HG02759 (cell line): Measurements from ENCODE around the gene MIB1.

Source experiments
- ATAC-seq: cut with Tn5 transposase; IDR thresholded peaks from one replicate; pipeline ENCODE4 v1.9.1; 2021; ENCODE audit warnings: mild to moderate bottlenecking, moderate library complexity; ENCODE audit not compliant: unreplicated experiment

MIB1 gene

DNA sequence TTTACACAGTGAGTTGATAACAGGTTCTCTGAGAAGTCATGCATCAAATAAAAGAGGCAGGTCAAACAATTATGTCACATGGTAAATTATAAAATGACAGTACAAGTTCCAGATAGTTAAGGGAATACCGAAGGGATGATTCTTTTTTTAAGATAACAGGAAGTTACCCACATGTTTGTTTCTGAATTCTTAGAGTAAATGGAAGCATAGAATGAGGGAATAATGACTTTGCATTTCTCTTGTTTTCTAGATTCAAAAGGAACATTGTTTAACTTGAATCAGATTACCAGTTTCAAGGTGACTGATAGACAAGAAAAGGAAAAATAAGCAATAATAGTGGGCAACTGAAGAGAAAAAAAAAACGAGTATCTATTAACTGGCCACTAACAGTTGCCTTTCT, 124.5 kb downstream of the MIB1 start:
- no peak for ATAC-seq

DNA sequence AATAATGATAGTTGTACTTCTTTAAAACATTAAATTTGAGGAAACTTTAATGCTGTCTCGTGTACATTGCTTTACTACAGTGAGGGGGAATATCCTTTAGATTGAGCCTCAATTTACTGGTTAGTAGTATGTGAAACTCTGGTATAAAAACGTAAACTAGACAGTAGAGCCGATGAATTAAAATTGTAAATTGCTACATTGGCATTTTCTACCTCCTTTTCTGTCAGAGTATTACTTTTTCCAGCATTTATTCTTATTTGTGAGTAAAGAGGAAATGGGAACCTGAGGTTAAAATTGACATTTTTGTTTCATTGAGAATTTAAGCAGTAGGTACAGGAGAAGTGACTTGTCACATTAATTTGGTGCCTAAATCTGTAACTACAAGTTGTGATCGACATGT, 128.2 kb downstream of the MIB1 start:
- no peak for ATAC-seq

DNA sequence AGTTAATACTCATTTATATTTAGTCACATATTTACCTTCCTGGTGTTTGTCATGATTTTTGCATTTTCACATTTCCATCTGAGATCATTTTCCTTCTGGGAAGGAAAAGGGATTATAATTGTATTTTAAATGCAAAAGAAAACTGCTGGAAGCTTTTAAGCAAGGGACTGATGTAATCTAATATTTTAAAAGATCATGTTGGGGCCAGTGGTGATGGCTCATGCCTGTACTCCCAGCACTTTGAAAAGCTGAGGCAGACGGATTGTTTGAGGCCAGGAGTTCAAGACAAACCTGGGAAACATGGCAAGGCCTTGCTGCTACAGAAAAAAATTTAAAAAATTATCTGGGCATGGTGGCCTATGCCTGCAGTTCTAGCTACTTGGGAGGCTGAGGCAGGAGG, 149.0 kb downstream of the MIB1 start:
- no peak for ATAC-seq

DNA sequence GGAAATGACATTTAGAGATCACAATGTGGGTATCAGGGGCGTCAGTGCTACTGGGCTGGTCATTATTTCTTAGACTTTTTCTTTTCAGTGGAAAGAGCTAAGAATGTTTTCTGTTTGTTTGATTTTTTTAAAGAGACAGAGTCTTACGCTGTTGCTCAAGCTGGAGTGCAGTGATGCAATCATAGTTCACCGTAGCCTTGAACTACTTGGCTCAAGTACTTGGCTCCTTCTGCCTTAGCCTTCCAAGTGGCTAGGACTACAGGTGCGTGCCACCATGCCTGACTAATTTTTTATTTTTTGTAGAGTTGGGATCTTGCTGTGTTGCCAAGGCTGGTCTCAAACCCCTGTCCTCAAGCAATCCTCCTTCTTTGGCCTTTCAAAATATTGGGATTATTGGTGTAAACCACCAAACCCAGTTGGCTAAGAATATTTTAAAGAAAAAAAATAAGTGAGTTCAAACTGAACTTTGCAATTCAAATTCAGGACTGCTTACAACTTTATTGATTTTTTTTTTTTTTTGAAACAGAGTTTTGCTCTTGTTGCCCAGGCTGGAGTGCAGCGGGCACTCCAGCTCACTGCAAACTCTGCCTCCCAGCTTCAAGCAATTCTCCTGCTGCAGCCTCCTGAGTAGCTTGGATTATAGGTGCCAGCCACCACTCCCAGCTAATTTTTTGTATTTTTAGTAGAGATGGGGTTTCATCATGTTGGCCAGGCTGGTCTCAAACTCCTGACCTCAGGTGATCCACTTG, 154.2 kb downstream of the MIB1 start:
- no peak for ATAC-seq

DNA sequence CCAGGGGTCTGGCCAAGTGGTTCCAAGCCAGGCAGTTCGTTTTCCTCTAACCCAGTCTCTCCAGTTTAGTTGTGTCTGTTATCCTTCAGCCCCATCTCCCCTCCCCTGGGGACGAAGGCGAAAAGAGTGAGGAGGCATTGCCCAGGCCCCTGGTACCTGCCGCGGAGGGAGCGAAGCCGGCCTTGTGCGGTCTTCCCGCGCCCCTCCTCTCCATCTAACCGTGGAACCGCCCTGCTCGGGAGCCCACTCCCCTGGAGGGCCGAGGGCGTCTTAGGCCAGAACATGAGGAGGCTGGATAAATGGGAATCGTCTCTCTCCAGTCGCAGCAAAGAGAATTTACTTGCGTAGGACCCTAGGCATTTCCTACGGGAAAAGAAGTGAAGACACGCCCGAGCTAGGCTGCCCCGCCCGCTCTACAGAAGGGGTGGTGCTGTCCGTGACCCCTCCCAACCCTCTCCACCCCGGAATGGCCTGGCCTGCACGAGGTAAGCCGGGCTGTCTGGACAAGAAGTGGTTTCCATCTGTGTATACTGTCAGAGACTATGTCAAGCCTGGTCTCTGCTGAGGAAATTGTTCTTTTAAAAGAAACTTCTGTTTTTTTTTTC, 156.2 kb downstream of the MIB1 start:
- ATAC-seq: no peak

DNA sequence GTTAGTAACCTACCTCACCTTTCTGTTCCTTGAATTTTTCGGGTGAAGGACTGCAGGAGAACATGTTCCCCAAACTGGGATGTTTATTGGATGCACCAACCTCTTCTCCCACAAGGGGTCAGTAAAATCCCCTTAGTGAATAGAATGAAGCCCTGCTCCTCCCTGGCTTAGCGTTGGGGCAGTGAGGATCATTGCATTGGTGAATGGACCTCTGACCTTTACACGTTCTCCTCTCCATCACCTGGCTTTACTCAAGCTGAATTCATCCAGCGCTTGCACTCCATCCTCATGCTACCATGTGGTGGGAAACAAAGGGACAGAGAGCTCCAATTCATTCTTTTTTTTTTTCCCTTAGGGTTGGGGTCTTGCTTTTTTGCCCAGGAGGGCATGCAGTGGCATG, 157.2 kb downstream of the MIB1 start:
- ATAC-seq: peak; percentile 84

DNA sequence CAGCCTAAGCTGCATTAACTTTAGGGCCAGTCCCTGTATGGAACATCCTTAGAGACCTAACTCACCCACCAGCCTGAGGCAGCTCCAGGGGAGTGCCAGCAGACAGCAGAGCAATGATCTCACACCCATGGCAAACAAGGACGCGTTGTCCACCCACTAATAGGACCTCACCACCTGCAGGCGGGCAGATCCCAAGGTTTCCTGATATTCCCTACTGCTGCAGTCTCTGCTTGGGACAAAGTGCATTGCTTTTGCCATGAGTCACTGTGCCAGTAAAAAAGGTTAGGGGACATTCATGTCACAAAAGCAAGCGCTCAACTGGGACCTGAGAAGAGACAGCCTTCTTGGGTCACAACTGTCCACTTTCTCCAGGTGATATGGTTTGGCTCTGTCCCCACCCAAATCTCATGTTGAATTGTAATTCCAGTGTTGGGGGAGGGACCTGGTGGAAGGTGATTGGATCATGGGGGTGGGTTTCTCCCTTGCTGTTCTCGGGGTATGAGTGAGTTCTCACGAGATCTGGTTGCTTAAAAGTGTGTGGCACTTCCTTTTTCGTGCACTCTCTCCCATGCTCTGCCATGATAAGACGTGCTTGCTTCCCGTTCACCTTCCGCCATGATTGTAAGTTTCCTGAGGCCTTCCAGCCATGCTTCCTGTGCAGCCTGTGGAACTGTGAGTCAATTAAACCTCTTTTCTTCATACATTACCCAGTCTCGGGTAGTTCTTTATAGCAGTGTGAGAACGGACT, 160.2 kb downstream of the MIB1 start:
- ATAC-seq: no peak

DNA sequence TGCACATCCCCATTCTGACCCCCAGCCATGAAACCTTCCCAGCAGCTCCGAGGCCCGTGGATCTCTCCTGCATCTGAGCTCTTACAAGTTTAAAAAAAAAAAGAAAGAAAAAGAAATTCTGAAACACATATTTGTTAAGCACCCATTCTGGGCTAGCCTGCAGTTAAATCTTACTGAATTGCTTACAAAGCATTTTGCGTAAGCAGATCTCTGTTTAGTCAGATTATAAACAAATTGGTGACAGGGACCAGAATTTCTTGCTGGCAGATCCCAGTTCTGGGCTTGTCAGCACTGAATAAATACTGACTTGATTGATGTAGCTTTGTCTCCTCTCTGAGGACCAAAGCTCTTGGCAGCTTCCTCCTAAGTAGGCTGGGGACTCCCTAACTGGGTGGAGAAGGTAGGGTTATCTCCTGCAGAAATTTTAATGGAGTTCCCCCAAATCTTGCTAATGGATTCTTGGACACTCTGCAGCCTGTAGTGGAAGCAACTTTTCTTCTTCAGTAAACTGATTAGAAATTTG, 160.9 kb downstream of the MIB1 start:
- no peak for ATAC-seq

DNA sequence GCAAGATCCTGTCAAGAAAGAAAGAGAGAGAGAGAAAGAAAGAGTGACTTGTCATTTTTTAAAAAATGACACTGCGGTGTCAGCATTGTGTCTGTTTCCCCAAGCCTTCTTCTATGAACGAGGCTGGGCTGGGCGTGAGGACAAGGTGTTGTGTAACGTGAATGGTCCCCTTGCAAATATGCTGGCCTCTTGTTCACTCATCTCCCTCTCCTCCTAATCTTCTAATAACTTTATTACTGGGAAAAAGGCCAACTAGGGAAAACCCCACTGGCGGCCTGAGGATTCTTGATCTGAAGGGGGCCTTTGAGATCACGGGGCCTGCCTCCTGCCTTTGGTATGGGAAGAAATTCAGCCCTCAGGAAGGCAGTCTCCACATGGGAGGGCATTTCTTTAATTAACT, 163.1 kb downstream of the MIB1 start:
- no peak for ATAC-seq

DNA sequence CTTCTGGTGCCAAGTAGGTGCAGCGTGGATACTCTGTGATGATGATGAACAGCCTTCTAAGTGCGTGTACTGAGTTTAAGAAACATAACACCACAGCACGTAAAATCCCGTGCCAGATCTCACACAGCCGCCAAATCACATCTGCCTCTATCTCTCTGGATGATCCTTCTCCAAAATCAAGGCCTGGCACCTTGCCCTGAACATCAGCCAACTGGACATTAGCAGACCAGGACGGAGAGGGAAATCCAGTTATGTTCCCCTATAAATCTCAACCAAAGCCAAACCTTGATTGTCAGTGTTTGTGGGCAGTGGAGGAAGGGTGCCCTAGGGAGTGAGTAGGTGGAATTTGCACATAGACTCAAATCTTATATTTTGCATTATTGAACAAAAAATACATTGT, 164.3 kb downstream of the MIB1 start:
- ATAC-seq: no peak

DNA sequence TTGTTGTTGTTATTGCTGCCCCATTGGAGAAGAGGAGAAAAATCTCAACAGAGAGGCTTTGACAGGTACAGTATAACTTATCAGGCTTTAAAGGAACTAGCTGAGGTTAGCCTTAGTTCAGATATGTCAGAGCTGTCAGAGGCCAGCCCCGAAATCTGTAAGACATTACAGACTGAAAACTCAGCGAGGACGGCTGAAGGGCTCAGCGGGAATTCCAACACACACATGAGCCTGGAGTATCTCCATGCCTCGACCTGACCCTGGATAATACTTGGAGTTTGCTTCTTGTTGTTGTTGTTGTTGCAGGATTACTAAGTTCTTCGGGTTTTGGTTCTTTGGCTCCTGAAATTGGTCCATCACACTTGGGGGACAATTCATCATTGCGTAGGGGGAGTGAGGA, 166.9 kb downstream of the MIB1 start:
- ATAC-seq: no peak

DNA sequence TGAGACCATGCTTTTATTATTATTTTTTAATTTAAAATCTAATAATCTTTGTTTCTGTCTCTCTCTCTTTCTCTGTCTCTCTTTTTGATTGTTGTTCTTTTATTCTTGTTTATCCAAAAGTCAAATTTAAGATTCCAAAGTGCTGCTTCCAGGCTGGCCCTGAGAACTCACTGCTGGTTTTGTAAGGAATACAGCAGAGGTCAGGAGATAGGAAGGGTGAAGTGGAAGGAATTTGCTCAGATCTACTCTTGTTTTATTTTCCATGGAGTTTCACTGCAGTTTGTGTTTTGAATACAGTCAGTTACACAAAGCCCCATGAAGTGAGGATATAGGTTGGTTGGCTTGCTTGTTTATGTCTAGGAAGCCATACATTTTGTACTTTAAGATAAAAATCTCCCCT, 168.1 kb downstream of the MIB1 start:
- ATAC-seq: no peak

DNA sequence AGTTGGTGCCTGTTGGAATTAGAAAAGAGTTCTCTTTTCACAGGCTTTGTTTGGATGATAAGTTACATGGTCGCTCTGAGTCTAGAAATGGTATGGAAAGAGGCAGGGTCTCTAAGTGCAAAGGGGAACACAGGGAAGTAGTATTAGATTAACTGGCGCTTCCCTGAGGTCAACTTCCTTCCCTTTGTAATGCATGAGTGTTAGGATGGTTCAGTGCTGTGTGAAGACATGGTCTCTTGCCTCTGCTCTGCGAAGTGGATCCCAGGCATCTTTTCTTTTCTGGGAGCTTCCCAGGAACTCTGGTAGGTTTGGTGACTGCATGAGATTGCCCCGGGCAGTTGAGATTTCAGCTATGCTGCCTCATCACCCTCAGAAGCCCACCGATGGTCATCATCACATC, 170.3 kb downstream of the MIB1 start:
- no peak for ATAC-seq

DNA sequence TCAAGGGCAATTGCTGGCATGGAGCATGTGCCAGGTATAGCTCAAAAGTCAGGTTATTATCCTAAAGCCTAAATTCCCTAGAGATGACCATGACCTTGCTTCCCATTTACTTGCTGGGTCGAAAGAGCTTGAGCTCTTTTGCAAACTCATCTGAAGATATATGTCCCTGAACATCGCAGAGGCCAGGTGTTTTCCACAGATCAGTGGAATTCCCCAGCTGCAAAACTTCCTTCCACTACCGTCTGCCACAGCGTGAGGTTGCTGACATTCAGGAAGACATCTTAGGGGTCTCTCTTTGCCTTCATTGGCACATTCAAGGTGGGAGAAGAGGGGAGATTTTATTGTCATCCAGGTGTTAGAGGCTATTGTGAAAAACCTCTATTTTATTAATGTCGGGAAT, 171.0 kb downstream of the MIB1 start:
- peak; percentile 61 for ATAC-seq

DNA sequence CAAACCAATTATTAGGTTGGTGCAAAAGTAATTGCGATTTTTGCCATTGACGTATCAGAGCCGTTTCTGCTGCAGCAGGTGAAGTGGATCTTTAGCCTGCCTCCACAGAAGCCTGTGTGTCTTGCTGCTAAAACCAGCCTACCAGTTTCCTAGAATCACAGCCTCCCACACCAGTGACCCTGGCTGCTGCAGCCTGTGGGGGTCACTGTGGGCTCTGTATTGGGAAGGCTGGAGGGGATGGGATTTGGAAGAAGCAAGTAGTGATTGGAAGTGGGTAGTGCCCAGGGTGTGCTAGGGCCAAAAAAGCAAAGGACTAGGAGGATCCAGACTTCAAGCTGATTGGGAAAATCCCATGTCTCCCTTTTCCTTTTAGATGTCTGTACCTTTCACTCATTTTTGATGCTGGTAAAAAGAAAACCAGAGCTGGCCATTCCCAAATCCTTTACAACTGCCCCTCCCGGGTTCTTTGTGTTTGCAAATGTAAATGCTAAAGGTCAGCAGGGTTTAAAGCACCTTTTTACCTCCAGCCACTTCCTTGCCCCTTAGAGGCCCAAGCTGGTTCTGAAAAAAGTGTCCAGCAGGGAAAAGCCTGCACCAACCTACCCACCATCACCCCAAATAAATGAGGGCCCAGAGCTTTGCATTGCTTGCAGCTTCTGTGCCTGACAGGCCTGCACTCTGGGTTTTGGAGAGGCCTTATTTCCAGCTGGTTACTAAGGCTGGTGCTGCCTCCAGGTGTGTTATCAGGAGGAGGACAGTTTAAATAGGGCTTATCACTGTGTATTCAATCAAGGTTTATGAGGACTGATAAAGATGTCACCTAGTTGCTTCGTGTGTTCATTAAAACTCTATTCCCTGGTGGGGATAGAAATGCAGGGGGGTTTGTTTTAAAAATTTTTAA, 172.0 kb downstream of the MIB1 start:
- ATAC-seq: no peak

DNA sequence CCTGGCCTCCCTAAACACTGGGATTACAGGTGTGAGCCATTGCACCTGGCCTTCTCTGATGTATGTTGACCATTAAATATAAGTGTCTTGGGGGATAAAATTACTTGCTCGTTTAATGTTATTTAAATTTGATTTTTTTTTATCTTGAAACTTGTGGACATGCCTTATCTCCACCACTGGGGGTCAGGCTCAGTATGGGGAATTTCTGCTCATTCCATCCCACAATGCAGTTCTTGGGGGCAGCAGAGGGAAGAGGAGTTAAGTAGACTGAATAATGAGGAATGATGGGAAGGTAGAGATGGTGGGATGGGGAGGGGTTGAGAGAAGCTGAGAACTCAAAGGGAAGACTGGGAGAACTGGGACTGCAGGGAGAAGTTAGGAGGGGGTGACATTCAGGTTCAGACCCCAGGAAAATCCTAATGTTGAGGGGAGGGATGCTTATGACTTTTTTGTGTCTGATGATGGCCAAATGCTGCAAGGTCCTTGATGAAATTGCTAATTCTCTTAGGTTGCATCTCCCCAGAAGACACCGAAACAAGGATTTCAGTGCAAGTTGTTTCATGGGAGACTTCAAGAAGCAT, 174.2 kb downstream of the MIB1 start:
- no peak for ATAC-seq

DNA sequence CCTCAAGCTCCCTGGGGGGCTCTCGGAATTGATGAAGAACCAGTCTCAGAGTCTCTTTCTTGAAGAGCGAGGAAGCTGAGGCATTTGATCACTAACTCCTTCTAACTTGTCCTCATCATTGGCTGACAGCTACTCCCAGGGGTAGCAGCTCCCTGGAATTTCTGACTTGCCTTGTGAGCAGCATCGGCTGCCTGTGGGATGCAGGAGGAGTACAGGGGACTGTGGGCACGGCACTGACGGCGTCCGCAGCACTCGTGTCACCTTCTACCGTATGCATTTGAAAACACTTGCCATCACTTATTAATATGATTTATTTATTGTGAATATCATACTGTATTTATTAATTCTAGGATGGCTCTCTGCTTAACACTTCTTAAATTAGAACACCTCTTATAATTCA, 175.0 kb downstream of the MIB1 start:
- no peak for ATAC-seq

DNA sequence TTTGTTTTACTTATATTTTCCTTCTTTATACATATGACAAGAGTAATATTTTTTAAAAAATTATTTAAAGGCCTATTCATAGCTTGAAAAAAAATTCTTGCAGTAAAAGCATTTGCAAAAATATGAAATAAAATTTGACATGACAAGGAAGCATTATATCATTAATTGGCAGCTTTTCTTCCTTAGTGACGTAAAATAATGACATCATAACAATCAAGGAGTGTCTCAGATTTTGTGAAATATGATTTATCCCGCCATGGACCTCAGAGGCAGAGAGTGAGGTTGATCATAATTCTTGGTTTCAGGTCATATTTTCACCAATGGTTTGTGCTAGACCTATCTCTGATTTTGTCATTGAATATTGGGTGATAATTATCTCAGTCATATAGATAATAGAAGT, 176.0 kb downstream of the MIB1 start:
- no peak for ATAC-seq

DNA sequence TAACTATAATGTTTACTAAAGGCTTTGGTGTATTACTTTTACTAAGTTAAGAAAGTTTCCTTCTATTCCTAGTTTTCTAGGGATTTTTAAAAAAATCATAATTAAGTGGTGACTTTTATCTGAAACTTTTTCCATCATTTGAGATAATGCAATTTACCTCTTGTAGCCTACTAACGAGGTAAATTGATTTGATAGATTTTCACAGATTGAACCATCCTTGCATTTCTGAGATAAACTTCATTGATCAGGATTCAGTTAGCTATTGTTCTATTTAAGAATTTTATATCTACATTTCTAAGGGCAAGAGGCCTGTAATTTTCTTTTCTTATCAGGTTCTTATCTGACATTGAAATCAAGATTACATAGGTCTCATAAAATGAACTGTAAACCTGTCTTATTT, 178.1 kb downstream of the MIB1 start:
- no peak for ATAC-seq
